Embryonic facial prominence (tissue), 1 donor: ENCODE results near the gene AQP6.

Experiments
- DNase-seq: peaks from one replicate; pipeline ENCODE4 v3.0.0-alpha.2; 2016; ENCODE audit errors: extremely low spot score

Gene AQP6, protein sequence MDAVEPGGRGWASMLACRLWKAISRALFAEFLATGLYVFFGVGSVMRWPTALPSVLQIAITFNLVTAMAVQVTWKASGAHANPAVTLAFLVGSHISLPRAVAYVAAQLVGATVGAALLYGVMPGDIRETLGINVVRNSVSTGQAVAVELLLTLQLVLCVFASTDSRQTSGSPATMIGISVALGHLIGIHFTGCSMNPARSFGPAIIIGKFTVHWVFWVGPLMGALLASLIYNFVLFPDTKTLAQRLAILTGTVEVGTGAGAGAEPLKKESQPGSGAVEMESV

DNA sequence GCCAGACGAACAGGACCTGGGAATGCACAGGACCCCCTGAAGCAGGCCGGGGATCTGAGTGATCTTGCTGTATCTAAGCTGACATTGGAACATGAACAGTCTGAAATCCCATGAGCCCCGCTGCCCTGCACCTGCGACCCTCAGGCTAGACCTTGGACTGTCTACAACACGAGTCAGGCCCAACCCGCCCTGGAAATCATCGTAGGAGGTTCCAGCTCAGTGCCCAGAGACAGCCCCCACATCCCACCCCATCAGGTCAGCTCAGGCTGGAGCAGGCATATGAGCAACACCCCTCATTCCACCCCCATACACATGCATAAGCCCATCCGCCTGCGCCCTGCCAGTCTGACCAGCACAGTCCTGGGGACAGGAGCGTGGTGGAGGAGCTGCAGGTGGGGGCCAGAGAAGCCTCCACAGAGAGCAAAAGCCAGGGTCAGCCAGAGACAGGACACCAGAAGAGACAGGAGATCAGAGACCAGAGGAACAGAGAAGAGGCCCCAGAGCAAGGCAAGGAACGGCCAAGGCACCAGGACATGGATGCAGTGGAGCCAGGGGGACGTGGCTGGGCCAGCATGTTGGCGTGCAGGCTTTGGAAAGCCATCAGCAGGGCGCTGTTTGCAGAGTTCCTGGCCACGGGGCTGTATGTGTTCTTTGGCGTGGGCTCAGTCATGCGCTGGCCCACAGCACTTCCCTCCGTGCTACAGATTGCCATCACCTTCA is at the start of gene AQP6:
TSS of gene AQP6 (plus strand) at position 307 of the 720 bp plus-strand sequence. CDS start at position 534, 227 bp downstream.
- DNase-seq = no peak

- no peak for DNase-seq
Measured at GRCh38 chr12:49923035-49923644, 49.6 kb upstream of the AQP6 start.

- DNase-seq = no peak
Measured at GRCh38 chr12:49923880-49924556, 48.7 kb upstream of the AQP6 start.

- DNase-seq = no peak
Measured at GRCh38 chr12:49924628-49925246, 48.0 kb upstream of the AQP6 start.

GRCh38 chr12:49925433-49926204 is 47.1 kb upstream of the AQP6 start:
- no peak for DNase-seq

GRCh38 chr12:49928471-49928870 is 44.3 kb upstream of the AQP6 start:
- no peak for DNase-seq

- no peak for DNase-seq
Measured at GRCh38 chr12:49929581-49929980, 43.2 kb upstream of the AQP6 start.

DNA sequence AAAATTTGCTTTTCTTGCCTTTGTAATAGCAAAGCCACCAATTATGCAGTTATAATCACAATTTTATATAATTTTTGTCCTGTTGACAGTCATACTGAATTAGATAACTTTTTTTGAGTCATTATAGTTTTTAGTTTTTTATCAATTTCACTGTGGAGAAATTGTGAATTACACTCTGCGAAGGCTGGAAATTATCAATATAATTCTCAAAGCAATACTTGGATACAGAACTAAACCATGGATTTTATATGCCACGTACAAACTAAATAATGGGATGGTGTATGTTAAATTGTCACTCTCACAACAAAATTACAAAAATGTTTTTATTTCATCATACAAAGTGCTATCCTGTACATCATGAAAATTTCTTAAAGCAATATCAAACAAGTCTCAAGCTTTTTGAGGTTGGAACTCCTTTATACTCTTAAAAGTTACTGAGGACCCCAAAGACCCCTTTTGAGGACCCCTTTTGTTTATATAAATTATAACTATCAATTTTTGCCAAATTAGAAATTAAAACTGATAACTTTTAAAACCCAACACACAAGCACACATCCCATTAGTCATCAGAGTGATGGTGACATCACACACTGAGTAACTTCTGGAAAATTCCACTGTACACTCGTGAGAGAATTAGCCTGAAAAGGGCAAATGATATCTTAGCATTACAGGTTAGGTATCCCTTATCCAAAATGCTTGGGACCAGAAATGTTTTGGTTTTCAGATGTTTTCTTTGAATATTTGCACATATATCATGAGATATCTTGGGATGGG is 42.0 kb upstream of the AQP6 start:
- DNase-seq = no peak

DNA sequence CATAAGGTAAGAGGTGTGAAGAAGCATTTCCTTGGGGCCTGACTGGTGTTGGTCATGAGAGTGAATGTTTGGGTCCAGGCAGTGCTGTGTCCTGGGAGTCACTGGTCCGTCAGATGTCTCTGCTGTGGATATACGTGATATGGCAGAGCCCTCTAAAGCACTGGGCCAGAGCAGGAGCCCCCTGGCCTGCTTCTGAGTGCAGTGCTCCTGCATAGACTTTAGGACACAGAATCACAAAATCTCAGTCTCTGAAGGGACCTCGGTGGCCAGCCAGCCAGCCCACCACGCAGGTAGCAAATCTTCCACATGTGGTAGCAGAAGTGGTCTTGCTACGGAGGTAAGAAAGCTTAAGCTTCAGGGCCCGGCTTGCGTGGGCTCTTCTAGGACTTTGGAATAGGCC is 40.7 kb upstream of the AQP6 start:
- DNase-seq = no peak

GRCh38 chr12:49932533-49933130 is 40.1 kb upstream of the AQP6 start:
- no peak for DNase-seq

DNA sequence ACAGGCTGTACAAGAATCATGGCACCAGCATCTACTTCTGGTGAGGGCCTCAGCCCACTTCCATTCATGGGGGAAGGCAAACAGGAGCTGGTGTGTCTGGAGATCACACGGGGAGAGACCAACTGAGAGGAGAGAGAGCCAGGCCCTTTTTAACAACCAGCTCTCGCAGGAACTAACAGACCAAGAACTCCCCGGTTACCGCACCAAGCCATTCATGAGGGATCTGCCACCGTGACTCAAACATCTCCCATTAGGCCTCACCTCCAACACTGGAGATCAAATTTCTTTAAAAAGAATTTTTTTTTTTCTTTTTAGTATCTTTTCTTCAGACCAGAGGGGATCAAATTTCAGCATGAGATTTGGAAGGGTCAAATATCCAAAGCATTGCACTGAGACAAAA is 39.0 kb upstream of the AQP6 start:
- no peak for DNase-seq

DNA sequence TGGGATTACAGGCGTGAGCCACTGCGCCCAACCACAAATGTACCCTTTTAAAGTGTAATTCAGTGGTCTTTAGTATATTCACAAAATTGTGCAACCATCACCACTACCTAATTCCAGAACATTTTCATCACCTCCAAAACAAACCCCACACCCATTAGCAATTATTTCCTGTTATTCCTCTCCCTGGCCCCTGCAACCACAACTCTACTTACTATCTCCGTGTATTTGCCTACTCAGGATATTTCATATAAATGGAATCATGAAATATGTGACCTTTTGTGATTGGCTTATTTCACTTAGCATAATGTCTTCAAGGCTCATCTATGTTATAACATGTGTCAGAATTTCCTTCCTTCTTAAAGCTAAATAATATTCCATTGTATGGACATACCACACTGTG is 38.2 kb upstream of the AQP6 start:
- no peak for DNase-seq

GRCh38 chr12:49936925-49937324 is 35.8 kb upstream of the AQP6 start:
- DNase-seq = no peak

DNA sequence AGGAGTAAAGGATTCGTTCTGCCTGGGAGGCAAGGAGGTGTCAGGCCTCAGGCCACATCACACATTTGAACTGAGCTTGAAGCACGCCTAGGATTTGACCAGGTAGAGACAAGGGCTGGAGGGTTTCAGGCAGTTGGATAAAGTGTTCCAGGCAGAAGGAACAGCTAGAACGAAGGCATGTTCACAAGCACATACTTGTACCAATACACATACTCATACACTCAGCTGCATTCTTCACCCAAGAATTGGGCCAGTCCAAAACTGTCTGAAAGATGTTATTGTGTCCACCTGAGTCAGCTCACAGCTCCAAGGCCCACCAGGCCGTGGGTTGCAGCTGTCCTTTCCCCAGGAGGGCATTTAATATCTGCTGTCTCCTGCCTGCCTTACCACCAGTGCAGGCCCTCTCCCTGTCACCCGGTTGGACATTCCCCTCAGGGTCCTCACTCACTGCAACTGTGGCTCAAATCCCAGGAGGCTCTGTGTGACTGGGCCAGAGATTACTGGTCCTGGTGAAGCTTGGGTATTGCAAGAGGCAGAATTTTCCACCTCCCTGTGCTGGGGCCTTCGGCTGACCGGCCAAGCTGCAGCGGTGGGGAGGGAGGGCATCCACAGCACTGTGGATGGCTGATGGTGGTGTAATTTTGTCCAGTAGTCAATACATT is 35.0 kb upstream of the AQP6 start:
- no peak for DNase-seq

- no peak for DNase-seq
Measured at GRCh38 chr12:49939307-49939706, 33.4 kb upstream of the AQP6 start.

- DNase-seq = no peak
Measured at GRCh38 chr12:49939707-49940106, 33.0 kb upstream of the AQP6 start.

GRCh38 chr12:49941556-49942511 is 30.9 kb upstream of the AQP6 start:
- no peak for DNase-seq

GRCh38 chr12:49942512-49942893 is 30.2 kb upstream of the AQP6 start:
- no peak for DNase-seq
